Adrenal gland (tissue), 5 donors: ENCODE measurements around the gene HEPHL1.

Experiments used
- CTCF ChIP-seq, 6 experiments: fragments of 450-650 bp in 4 of 6; fragments of 200-600 bp in 2 of 6; sonication (generic) in 1 of 6; IDR thresholded peaks; 1 replicate in 5 of 6; 2 replicates in 1 of 6; pipeline versions ENCODE4 v1.5.1 to v1.8.0; 2016 to 2021; ENCODE audit warnings: antibody characterized with exemption in 6 of 6, mild to moderate bottlenecking in 2 of 6, moderate library complexity in 1 of 6
- POLR2A ChIP-seq, 2 donors: fragments of 450-650 bp; IDR thresholded peaks; one replicate each; pipeline ENCODE4 v1.6.1; 2017; ENCODE audit warnings: antibody characterized with exemption in 2 of 2, mild to moderate bottlenecking in 2 of 2, moderate library complexity in 1 of 2
- donor health status: DM: no; HTN: no; CAD: no.

- no peak for TF ChIP-seq CTCF (IDR thresholded peaks at IDR 0.05)
- peak; percentile 56 to 78 for TF ChIP-seq POLR2A (IDR thresholded peaks at IDR 0.05)
Observed at GRCh38 chr11:94128746-94129511, 107.8 kb downstream of the HEPHL1 start, which contains the start of gene PANX1.
